GM12878 (cell line): ENCODE measurements around the gene BDKRB2. TPM values are rescaled to one million over a fixed set of nuclear protein-coding genes. Genes with fewer than 3 reads are reported as not detected.

Experiments
- ATAC-seq: fragments of 200-7000 bp; cut with Tn5 transposase; 3 replicates; pipeline ENCODE4 v1.9.1; 2020; ENCODE audit warnings: mild to moderate bottlenecking, moderate library complexity
- BruUV-seq: library from RNA; stranded (reverse); fragments of 400-500 nt; replicated peaks from 2 replicates; lab custom pipeline; 2021; lab: Mats Ljungman, UMichigan
- CTCF ChIA-PET: fragments of 300-600 bp; sonication (Branson Sonifier 250); formaldehyde crosslinking; extraction: SDS; loops from one replicate; lab custom pipeline; 2021; ENCODE audit warnings: inconsistent platforms; lab: Yijun Ruan, JAX
- POLR2A ChIA-PET: fragments of 350-600 bp; formaldehyde crosslinking; extraction: SDS; loops from one replicate; lab custom pipeline; 2021; ENCODE audit warnings: inconsistent platforms; lab: Charles Lee
- RAD21 ChIA-PET: fragments of 300-600 bp; sonication (Branson Sonifier 250); formaldehyde crosslinking; loops from one replicate; lab custom pipeline; 2023; ENCODE audit warnings: antibody characterized with exemption; ENCODE audit not compliant: unreplicated experiment; lab: Charles Lee
- SMC1A ChIA-PET: fragments of 300-600 bp; sonication (Branson Sonifier 250); formaldehyde crosslinking; loops from one replicate; lab custom pipeline; 2023; ENCODE audit not compliant: unreplicated experiment, uncharacterized antibody; lab: Charles Lee
- DNase-seq: peaks from one replicate; pipeline ENCODE4 v3.0.0-alpha.2; 2011; ENCODE audit warnings: low read depth, low spot score
- FAIRE-seq: peaks from 3 replicates; lab custom pipeline; 2011; peaks lifted over from hg19 to GRCh38; lab: Jason Lieb, UNC
- H2AFZ ChIP-seq: 2 replicates; pipeline ENCODE4 v1.6.0; 2011; ENCODE audit warnings: low read depth, low read length, control low read depth; ENCODE audit not compliant: control insufficient read depth
- H3K27ac ChIP-seq: 2 replicates; pipeline ENCODE4 v1.5.1; 2011; ENCODE audit warnings: control low read depth; ENCODE audit not compliant: control insufficient read depth, insufficient read depth
- H3K27me3 ChIP-seq, 2 experiments: replicated peaks in 1 of 2; 2 replicates each; pipeline versions ENCODE4 v1.6.0 to v1.6.1; 2011; ENCODE audit warnings: low read length in 1 of 2; ENCODE audit not compliant: control insufficient read depth in 2 of 2, insufficient read depth in 2 of 2
- H3K36me3 ChIP-seq, 2 experiments: 2 replicates each; pipeline ENCODE4 v1.5.1; 2011; ENCODE audit warnings: low read length in 1 of 2; ENCODE audit not compliant: control insufficient read depth in 2 of 2, insufficient read depth in 2 of 2
- H3K4me1 ChIP-seq: 2 replicates; pipeline ENCODE4 v1.6.1; 2011; ENCODE audit warnings: mild to moderate bottlenecking, low read length, moderate library complexity, mixed read lengths; ENCODE audit not compliant: control insufficient read depth, insufficient read depth
- H3K4me2 ChIP-seq: 2 replicates; pipeline ENCODE4 v1.6.0; 2011; ENCODE audit warnings: control low read depth; ENCODE audit not compliant: control insufficient read depth, insufficient read depth
- H3K4me3 ChIP-seq: fragments of 200-600 bp; sonication (generic); 2 replicates; pipeline ENCODE4 v1.5.1; 2016
- H3K79me2 ChIP-seq: 2 replicates; pipeline ENCODE4 v1.6.0; 2011; ENCODE audit warnings: low read length; ENCODE audit not compliant: control insufficient read depth, insufficient read depth
- H3K9ac ChIP-seq: 2 replicates; pipeline ENCODE4 v1.8.0; 2011; ENCODE audit warnings: low read length, control low read depth, mixed read lengths; ENCODE audit not compliant: control insufficient read depth, insufficient read depth
- H3K9me3 ChIP-seq: replicated peaks from 3 replicates; pipeline ENCODE4 v1.5.1; 2011; ENCODE audit warnings: mild to moderate bottlenecking, low read length; ENCODE audit not compliant: control insufficient read depth, insufficient read depth
- H4K20me1 ChIP-seq: 2 replicates; pipeline ENCODE4 v1.6.0; 2011; ENCODE audit not compliant: control insufficient read depth, insufficient read depth
- BCLAF1 ChIP-seq: fragments of 450-650 bp; IDR thresholded peaks from 2 replicates; pipeline ENCODE4 v1.6.1; 2017; ENCODE audit warnings: antibody characterized with exemption, mild to moderate bottlenecking, moderate library complexity
- HCFC1 ChIP-seq: fragments of 150-350 bp; IDR thresholded peaks from 2 replicates; pipeline ENCODE4 v1.6.1; 2014; ENCODE audit warnings: low read length
- POU2F2 ChIP-seq: IDR thresholded peaks from 3 replicates; pipeline ENCODE4 v1.6.1; 2011; ENCODE audit warnings: low read depth, mild to moderate bottlenecking, low read length, borderline replicate concordance
- RELA ChIP-seq: fragments of 450-650 bp; IDR thresholded peaks from 2 replicates; pipeline ENCODE4 v1.8.0; 2014; ENCODE audit warnings: borderline replicate concordance; ENCODE audit not compliant: partially characterized antibody
- SMARCA5 ChIP-seq: fragments of 450-650 bp; IDR thresholded peaks from 2 replicates; pipeline ENCODE4 v1.6.1; 2017; ENCODE audit warnings: mild to moderate bottlenecking
- SUPT20H ChIP-seq: IDR thresholded peaks from 2 replicates; pipeline ENCODE4 v1.6.1; 2011; ENCODE audit warnings: low read depth, mild to moderate bottlenecking, low read length, moderate library complexity, borderline replicate concordance; ENCODE audit not compliant: control insufficient read depth
- TCF7 ChIP-seq: IDR thresholded peaks from 2 replicates; pipeline ENCODE4 v1.6.1; 2014; ENCODE audit warnings: antibody characterized with exemption, borderline replicate concordance
- ZNF592 ChIP-seq: fragments of 450-650 bp; IDR thresholded peaks from 2 replicates; pipeline ENCODE4 v1.6.1; 2017; ENCODE audit warnings: mild to moderate bottlenecking, moderate library complexity
- WGBS: methylation state at CpG from one replicate; pipeline ENCODE4 v1.1.6; 2016; ENCODE audit warnings: low lambda C conversion rate; ENCODE audit not compliant: insufficient replicate concordance, insufficient coverage; ENCODE audit errors: missing lambda C conversion rate; 5-methylcytosine and 5-hydroxymethylcytosine counted together
- in situ Hi-C: fragments of 300-500 bp; cut with MboI; formaldehyde crosslinking; loops from 9 replicates; pipeline ENCODE4 v1.14.3; 2018; ENCODE audit warnings: mixed read lengths
- intact Hi-C: fragments of 100-400 bp; cut with micrococcal nuclease; formaldehyde crosslinking; loops from one replicate; pipeline ENCODE4 v1.14.2; 2022; ENCODE audit not compliant: unreplicated experiment
- polyA plus RNA-seq, 11 experiments: library from polyadenylated mRNA; depleted of rRNA in 4 of 11; unstranded in 6 of 11; stranded (reverse) in 5 of 11; fragments of >200 nt; fragmentation: Nextera tagmentation in 4 of 11; fragmentation: Illumina TruSeq in 1 of 11; extraction: Ambion mirVana in 4 of 11; extraction: Trizol in 1 of 11; gene quantifications; 1 replicate in 1 of 11; 2 replicates in 10 of 11; pipeline versions ENCODE4 v1.2.1 to v1.2.3, GENCODE V29; 2011 to 2016; ENCODE audit warnings: inconsistent platforms in 2 of 11, missing spikeins in 2 of 11, low read depth in 1 of 11
- total RNA-seq, 4 experiments: library from RNA; depleted of rRNA in 3 of 4; stranded (reverse); fragments of >200 nt in 3 of 4; fragmentation: Illumina TruSeq in 1 of 4; extraction: Trizol in 1 of 4; gene quantifications; 2 replicates each; pipeline versions ENCODE4 v1.2.1 to v1.2.3, GENCODE V29; 2013 to 2021
- TF ChIP-seq, protein P1 (sequence below): fragments of 450-650 bp; conservative IDR thresholded peaks from 2 replicates; pipeline ENCODE4 v1.6.1; 2017; ENCODE audit warnings: mild to moderate bottlenecking, moderate library complexity

The BDKRB2 gene
- total and polyA plus RNA-seq, 10 of the 15 experiments (the other 5 are each of a cell fraction or from before 2014, with no cell fraction given): 0.08 TPM; not detected in 9

- in situ Hi-C loops (no loop called here), intact Hi-C loops (no loop called here)
- ChIA-PET POLR2A (no interaction called here), CTCF (no interaction called here), SMC1A (no interaction called here), RAD21 (no interaction called here)
- FAIRE-seq (no peak), DNase-seq (no peak), ATAC-seq (no peak)
- no peak overlapping the region for H3K9ac ChIP-seq
- H3K4me2 ChIP-seq: no peak overlapping the region
- H3K27ac ChIP-seq: no peak overlapping the region
- no peaks in the 10 kb centered on the region for H3K9me3 ChIP-seq
- no peaks in the 10 kb centered on the region for H3K79me2 ChIP-seq
- peaks cover 2 to 5% of the 10 kb centered on the region in 2 experiments; a peak in 3 of 4 replicates for H3K27me3 ChIP-seq
- H3K36me3 ChIP-seq: no peaks in the 10 kb centered on the region
- H3K4me3 ChIP-seq: no peak overlapping the region
- no peaks in the 10 kb centered on the region for H4K20me1 ChIP-seq
- TF ChIP-seq SMARCA5: no peak
- TF ChIP-seq RELA: no peak
- TF ChIP-seq, protein P1, sequence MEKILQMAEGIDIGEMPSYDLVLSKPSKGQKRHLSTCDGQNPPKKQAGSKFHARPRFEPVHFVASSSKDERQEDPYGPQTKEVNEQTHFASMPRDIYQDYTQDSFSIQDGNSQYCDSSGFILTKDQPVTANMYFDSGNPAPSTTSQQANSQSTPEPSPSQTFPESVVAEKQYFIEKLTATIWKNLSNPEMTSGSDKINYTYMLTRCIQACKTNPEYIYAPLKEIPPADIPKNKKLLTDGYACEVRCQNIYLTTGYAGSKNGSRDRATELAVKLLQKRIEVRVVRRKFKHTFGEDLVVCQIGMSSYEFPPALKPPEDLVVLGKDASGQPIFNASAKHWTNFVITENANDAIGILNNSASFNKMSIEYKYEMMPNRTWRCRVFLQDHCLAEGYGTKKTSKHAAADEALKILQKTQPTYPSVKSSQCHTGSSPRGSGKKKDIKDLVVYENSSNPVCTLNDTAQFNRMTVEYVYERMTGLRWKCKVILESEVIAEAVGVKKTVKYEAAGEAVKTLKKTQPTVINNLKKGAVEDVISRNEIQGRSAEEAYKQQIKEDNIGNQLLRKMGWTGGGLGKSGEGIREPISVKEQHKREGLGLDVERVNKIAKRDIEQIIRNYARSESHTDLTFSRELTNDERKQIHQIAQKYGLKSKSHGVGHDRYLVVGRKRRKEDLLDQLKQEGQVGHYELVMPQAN: no peak
- no peak for TF ChIP-seq POU2F2
- no peak for TF ChIP-seq TCF7
- TF ChIP-seq SUPT20H: no peak
- TF ChIP-seq ZNF592: no peak
- TF ChIP-seq HCFC1: no peak
- no peak for TF ChIP-seq BCLAF1
- WGBS: 35% methylated on average over 9 of the region's 9 CpGs
- H3K4me1 ChIP-seq: no peaks in the 10 kb centered on the region
- no TSS peak for BruUV-seq
- no peak overlapping the region for H2AFZ ChIP-seq
Measured at GRCh38 chr14:96252999-96253539, 48.4 kb downstream of the BDKRB2 start.
